Amygdala (tissue), 56 donors: ENCODE results near the gene KRTAP6-2.

Experiments
- DNase-seq, 56 donors: peaks; one replicate each; lab custom pipeline; 2025; lab: John Stamatoyannopoulos, UW

Gene KRTAP6-2

DNA sequence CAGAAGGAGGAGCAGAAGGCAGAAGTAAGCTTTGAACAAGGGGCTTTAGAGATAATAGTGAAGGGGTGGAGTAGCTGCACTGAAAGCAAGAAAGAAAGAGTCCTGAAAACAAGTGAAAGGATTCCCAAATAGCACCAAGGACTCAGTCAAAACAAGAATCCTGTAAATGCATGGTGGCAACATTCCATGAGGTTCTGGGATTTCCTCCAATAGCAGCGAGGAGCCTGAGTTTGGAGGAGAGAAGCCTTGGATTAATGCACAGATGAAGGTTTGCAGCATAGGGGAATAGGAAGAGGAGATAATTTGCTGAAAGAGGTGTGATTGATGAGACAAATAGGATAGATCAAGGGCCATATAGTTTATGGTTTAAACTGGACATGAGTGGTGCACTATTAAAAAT lies 19.4 kb downstream of the KRTAP6-2 start:
- no peak for DNase-seq

DNA sequence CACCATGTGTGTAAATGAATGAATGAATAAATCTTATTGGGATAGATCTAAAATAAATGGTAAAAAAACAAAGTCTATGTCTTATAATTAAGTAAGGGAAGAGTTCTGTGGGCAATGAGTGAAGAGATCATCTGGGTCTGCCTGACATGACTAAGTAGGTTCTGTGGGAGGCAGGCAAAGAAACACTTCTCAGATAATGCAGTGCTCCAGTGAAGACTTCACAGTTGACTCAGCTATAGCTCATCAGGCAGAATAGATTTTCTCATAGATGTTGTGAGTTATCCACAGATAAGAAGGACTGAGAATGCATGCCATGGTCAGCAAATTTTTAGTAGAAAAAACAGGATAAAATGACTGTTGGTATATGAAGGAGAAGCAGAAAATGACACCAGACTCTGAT lies 20.9 kb downstream of the KRTAP6-2 start:
- no peak for DNase-seq

DNA sequence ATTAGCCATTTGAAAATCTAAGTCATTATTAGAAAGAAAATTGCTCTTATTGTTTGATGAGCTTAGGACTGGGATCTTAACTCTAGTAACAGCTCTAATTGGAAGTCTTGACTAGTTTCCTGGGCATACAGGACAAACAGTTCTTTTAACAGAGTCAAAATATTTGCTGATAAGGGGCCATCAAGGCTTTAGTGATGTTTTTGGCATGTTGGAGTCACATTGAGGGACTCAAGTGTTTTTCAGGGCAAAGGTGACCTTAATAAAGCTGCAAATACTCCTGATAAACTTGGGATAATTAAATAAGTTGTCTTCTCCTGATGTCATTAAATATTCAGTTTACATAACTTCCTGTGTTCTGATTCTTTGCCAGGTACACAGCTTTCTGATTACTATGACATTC lies 31.1 kb downstream of the KRTAP6-2 start:
- no peak for DNase-seq

DNA sequence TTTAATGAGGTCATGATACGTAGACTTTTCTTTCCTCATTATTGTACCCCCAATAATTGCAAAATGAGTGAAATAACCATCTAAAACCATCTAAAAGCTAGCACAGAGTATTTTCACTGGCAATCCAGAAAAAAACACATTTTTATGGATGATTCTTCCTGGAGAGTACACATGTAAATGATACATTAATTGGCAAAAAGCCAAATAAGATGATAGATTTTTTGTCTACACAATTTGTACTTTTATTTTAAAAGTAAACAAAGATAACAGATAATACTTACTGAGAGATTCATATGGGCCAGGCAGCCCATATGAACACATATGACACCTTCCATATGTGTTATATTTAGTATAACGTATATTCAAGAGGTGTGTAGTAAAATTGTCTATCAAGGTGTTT lies 35.1 kb downstream of the KRTAP6-2 start:
- DNase-seq = no peak

DNA sequence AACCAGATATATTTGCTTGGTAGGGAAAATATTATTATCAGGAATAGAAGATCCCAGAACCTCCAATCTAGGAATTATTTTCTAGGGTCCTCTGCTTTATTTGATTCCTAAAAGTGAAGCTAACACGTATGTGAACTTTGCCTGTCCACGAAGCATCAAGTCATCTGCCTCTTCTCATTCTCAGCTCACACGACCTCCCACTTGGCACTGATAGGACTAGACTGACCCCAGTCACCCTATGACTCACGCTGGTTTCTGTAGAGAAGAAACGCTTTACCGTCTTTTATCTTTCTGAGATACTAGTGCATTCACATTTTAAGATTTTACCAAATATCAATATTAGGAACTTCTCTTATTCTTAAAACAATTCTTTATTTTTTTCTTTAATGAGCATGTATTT lies 35.6 kb downstream of the KRTAP6-2 start:
- no peak for DNase-seq

DNA sequence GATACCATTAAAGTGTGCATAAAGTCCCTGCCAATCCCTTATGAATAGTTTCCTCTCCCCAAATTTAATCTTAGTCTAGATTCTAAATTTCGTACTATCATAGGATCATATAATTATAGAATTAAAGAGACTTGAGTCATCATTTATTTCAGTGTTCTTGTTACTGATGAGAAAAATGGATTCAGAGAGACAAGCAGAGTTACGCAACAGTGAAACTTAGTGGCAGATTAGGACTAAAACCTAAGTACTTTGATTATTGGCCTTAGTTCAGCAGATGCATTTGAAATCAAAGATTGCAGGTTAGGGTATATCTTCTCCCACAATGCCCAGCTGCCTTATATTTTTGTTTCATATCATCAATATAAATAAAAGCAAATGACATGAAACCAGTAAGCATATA lies 36.7 kb downstream of the KRTAP6-2 start:
- DNase-seq = no peak

DNA sequence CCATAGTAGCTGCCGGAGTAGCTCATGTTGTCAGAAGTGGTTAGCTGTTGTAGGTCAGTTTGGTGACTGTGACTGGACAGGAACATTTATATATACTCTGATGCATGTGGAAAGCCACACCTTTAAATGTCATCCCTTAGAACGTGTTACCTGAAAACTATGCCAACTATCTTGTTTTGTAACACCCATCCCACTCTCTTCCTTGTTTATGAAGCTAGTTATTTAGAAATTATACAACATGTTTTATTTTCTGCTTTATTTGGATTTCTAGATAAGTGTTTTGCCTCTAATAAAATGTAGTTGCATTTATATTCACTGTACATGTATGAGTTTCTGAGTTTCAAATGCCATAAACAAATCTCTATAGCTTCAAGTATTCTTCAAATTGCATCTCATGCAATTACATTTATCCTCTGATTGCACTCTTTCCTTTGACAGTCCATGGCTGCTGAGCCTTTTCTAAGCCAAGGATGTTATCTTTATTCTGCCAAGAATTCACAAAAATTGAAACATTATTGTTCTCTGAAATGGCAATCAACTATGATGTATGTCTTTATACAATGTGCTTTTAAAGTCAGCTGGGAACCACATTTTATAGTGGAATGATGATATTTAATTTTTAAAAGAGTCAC lies 37.3 kb downstream of the KRTAP6-2 start, which contains the start of gene KRTAP19-7:
Gene KRTAP19-7, minus strand, starts transcription at position 51 of the 632 bp plus-strand sequence. Its CDS starts 25 bp downstream, at position 26.
- no peak for DNase-seq

DNA sequence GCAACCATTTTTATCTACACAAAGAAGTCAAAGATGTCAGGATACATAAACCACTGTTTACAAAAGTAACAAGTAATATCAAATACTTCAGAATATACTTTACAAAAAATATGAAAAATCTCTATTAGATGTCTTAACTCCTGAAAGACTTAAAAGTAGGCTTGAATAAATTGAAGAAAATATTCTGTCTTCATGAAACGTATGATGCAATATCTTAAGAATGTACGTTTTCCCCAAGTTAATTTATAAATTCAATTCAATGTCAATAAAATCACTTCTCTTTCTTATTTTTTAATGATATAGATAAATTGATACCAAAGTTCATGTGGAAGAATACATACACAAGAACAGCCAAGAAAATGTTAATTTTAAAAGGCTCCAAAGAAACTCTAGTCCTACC lies 43.6 kb downstream of the KRTAP6-2 start:
- DNase-seq = no peak

DNA sequence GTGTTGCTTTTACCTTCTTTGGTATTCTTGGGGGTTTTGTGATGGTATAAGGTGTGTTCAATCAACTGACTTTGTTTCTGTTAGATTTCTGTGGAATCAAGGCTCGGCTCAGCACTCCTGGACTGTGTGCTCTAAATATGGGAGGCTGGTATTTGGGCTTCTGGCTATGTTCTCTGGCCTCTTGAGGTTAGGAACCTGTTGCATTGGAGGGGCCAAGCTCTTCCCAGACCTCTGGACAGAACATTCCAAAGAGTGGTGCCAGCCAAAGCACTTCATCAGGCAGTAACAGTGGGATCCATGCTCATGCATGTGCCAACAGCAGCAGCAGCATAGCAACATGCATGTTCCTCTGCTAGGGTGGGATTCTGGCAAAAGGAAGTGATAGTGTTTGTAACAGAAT lies 45.9 kb downstream of the KRTAP6-2 start:
- no peak for DNase-seq
